GM18526 (cell line): ENCODE results near the gene TFRC.

Experiments used
- POLR2A ChIP-seq: IDR thresholded peaks from 3 replicates; pipeline ENCODE4 v1.6.1; 2011; ENCODE audit not compliant: insufficient read length; ENCODE audit errors: extremely low read depth

TFRC gene

GRCh38 chr3:196093317-196094111, 11.6 kb upstream of the TFRC start:
- no peak for TF ChIP-seq POLR2A

DNA sequence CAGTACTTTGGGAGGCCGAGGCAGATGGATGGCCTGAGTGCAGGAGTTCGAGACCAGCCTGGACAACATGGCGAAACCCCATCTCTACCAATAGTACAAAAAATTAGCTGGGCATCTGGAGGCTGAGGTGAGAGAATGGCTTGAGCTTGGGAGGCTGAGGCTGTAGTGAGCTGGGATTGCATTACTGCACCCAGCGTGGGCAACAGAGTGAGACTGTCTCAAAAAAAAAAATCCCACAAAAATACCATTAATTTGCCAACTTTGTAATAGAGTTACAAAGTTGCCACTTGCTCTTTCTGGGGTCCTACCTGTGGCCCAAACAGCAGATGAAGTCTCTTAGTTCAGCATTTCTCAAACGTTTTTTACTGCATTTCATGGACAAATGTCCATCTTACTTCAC, 6.0 kb upstream of the TFRC start:
- TF ChIP-seq POLR2A = no peak

GRCh38 chr3:196082619-196082971, 705 bp upstream of the TFRC start:
- TF ChIP-seq POLR2A = no peak

DNA sequence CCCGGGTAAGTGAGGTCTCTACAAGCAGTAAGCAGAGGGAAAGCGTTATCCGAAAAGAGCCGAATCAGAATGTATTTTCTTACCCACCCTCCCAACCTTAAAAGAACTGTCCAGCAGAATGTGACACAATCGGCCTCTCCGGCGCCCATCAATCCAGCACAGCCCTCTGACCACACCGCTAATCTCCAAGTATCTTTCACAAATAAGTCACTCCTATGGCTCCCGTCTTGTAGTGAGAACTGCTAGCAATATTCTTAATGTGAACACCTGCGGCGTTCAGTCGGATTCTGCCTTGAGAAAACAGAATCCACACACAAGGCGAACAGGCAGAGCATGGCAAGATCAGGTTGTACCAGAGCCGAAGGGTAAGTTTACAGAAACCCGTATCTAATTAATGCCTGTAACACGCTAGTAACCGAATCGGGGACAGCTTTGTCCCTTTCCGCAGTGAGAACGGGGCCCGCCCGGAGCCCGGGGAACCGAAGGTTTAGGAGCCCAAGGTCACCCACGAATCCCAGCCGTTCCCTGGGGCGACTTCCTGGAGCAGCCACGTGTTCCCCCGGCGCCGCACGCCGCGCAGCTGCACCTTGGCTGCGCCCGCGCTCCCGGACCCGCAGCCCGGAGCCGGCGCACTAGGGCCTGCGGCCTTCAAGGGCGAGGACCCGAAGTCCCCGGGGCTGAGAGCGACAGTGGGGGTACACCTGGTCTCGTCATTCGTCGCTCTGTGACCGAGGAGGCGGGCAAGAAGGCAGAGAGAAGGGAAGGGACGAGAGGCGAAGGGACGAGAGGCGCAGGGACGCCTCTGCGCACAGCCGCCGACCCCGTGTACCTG, 672 bp downstream of the TFRC start:
- no peak for TF ChIP-seq POLR2A

GRCh38 chr3:196079682-196080081, 2.2 kb downstream of the TFRC start:
- TF ChIP-seq POLR2A = no peak

DNA sequence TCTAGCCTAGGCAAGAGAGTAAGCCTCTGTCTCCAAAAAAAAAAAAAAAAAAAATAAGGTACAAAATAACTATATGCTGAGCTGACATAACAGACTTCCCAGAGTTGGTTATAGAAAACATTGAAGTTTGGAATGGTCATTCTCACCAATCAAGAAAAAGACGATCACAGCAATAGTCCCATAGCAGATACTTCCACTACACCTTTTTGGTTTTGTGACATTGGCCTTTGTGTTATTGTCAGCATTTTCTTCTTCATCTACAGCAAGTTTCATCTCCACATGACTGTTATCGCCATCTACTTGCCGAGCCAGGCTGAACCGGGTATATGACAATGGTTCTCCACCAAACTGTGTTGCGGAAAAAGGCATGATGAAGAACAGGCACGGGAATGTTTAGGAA, 6.9 kb downstream of the TFRC start:
- no peak for TF ChIP-seq POLR2A

DNA sequence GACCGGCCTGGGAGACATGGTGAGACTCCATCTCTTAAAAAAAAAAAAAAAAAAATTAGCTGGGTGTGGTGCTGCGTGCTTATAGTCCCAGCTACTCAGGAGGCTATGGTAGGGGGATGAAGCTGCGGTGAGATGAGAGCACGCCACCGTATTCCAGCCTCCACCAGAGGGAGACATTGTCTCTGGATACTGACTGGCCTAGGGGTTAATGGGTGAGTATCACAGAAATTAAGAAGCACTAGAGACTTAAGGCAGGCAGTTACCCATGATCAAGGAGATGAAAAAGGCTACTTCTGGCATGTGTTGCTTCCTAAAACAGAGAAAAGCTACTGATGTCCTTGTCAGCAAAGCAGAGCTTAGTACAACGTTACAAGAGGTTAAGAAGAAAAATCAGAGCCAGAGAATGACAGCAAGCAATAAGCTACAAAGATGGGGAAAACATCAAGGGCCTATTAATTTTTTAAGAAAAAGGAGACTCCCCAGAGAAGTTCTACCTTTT, 8.6 kb downstream of the TFRC start:
- no peak for TF ChIP-seq POLR2A

GRCh38 chr3:196072313-196072712, 9.6 kb downstream of the TFRC start:
- TF ChIP-seq POLR2A = no peak

DNA sequence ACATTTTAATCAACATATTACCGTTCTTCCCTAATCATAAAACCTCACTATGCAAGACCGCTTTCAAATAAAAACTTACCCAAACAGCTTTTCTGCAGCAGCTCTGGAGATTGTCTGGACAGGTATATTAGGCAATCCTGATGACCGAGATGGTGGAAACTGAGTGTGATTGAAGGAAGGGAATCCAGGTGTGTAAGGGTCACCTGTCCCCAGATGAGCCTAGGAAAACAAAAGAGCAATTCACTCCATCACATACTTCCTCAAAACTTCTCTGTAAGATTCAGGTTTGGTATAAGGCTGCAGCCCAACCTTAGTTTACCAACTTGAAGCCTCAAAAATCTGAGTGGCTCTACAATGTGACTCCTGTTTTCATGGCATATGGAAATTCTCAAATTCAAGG, 14.5 kb downstream of the TFRC start:
- TF ChIP-seq POLR2A = no peak

- TF ChIP-seq POLR2A = no peak
These were observed 17.9 kb downstream of the TFRC start for GRCh38 chr3:196063971-196064370.

DNA sequence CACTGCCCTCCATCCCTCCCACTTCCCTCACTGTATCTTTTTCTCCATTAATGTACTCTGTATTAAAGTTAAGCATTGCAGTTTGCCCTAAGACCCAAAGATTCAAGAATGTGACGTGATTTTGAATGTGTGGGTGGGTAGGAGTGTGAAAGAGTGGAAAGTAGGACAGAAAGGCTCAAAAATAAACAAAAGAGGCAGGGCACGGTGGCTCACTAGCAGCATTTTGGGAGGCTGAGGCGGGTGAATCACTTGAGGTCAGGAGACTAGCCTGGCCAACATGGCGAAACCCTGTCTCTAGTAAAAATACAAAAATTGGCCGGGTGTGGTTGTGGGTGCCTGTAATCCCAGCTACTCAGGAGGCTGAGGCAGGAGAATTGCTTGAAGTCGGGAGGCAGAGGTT, 18.4 kb downstream of the TFRC start:
- no peak for TF ChIP-seq POLR2A

- TF ChIP-seq POLR2A = no peak
These were observed 18.8 kb downstream of the TFRC start for GRCh38 chr3:196063049-196063448.

- TF ChIP-seq POLR2A = no peak
These were observed 21.1 kb downstream of the TFRC start for GRCh38 chr3:196060834-196061233.

GRCh38 chr3:196057760-196058331, 24.0 kb downstream of the TFRC start:
- TF ChIP-seq POLR2A = no peak

- TF ChIP-seq POLR2A = no peak
These were observed 26.1 kb downstream of the TFRC start for GRCh38 chr3:196055683-196056270.
